Stimulated activated naive B cell treated with anti-CD40 and anti-IgM and Interleukin-4, amounts not matched to agents 10 μg/mL and 1 μg/mL and 100 μg/mL, for 72 hours (primary cell): ENCODE data around the gene CREBZF.
"Not testable (repeated sequence)": the region's sequence is repeated elsewhere in the genome, so short reads cannot be mapped to it uniquely, and the experiment has no call there.

Experiments used
- ATAC-seq, 2 donors: fragments of 150-1000 bp; cut with Tn5 transposase; replicated peaks; 2 replicates each; pipeline ENCODE4 v1.10.0; 2021; ENCODE audit warnings: moderate library complexity in 1 of 2
- DNase-seq: peaks from one replicate; pipeline ENCODE4 v3.0.0; 2021
- H3K27ac Mint-ChIP-seq: one replicate; pipeline ENCODE4 v1.8.0; 2022; ENCODE audit warnings: mild to moderate bottlenecking, mixed read lengths
- H3K27me3 Mint-ChIP-seq, 2 donors: one replicate each; pipeline ENCODE4 v1.8.0; 2022; ENCODE audit warnings: mixed read lengths in 2 of 2
- H3K36me3 Mint-ChIP-seq, 2 donors: one replicate each; pipeline ENCODE4 v1.8.0; 2022; ENCODE audit warnings: mixed read lengths in 2 of 2, mild to moderate bottlenecking in 1 of 2
- H3K4me1 Mint-ChIP-seq, 2 donors: one replicate each; pipeline ENCODE4 v1.8.0; 2022; ENCODE audit warnings: mixed read lengths in 2 of 2, mild to moderate bottlenecking in 1 of 2
- H3K4me3 Mint-ChIP-seq, 2 donors: one replicate each; pipeline ENCODE4 v1.8.0; 2022; ENCODE audit warnings: mild to moderate bottlenecking in 2 of 2, mixed read lengths in 2 of 2, moderate library complexity in 1 of 2
- H3K9me3 Mint-ChIP-seq, 2 donors: one replicate each; pipeline ENCODE4 v1.8.0; 2022; ENCODE audit warnings: mixed read lengths in 2 of 2, mild to moderate bottlenecking in 1 of 2

Gene CREBZF

DNA sequence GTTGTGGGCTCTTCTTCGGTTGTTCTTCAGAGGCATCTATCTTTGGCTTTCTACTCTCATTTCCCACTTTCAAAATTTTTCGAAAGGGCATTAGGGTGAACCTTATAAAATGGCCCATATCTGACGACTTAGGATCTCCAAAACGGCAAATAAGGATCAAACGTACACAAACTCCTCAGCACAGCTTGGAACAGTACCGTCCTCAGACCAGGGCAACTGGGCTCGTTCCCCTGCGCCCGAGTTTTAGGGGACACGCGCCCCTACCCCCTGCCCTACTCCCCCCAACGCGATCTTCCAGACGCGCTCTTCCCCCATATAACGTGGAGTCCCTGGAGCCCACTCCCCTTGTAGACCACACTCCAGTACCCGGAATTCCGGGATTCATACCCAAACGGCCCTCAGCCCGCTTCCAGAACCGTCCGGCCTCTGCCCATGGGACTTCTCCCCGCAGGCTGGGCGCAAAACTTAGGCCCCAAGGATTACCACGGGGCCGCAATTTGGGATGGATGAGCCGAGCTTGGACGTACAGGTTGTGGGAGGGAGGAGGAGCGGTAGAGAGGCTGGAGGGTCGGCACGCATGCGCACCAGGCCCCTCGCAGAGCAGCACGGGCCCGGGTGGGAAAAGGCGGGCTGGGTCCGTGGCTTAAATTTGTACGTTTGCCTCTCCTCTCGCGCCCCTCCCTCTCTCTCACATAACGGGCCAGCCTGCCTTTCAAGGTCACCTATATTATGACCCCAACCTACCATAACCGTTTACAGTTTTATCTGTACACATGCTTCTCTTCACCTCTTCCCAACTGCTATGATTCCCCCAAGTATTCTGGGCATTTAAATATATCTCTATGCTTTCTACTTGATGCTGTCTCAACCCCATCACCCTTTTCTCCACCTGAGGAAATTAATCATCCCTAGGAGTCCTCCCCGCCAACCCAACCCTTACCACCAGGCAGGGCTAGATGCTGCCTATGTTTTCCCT, 17.7 kb upstream of the CREBZF start:
- Mint-ChIP-seq H3K27ac (peak overlapping the region; percentile 98), H3K36me3 (peaks cover 0 to 5% of the 10 kb centered on the region in 2 donors), H3K27me3 (no peaks in the 10 kb centered on the region), H3K4me1 (peaks cover 6% of the 10 kb centered on the region in 2 donors), H3K4me3 (peak overlapping the region; percentile 77 to 94), H3K9me3 (no peaks in the 10 kb centered on the region)
- ATAC-seq (peak; percentile 86 to 92), DNase-seq (peak; percentile 58)

DNA sequence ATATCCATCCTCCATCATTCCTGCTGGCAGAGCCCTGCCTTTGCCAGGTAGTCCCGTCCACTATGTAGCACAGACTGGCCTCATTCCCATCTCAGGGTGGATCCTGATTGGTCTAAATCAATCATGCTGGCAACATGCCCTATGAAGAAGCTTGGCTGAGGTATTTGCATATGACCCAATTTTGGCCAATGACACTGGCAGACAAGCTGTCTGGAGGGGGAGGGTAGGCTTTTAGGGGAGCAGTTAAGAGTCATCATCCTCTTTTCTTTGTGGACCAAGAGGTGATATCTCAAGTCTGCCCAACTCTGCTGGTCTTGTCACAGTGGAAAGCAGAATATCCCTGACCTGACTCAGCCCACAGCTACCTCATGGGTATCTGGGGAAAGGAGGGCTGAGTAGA, 16.0 kb upstream of the CREBZF start:
- no peaks in the 10 kb centered on the region for H3K9me3 Mint-ChIP-seq
- no peak overlapping the region for H3K4me3 Mint-ChIP-seq
- H3K4me1 Mint-ChIP-seq, result peaks cover 6% of the 10 kb centered on the region in 2 donors
- DNase-seq, result no peak
- peaks cover 0 to 5% of the 10 kb centered on the region in 2 donors for H3K36me3 Mint-ChIP-seq
- H3K27me3 Mint-ChIP-seq, result no peaks in the 10 kb centered on the region
- no peak overlapping the region for H3K27ac Mint-ChIP-seq
- ATAC-seq, result no peak

DNA sequence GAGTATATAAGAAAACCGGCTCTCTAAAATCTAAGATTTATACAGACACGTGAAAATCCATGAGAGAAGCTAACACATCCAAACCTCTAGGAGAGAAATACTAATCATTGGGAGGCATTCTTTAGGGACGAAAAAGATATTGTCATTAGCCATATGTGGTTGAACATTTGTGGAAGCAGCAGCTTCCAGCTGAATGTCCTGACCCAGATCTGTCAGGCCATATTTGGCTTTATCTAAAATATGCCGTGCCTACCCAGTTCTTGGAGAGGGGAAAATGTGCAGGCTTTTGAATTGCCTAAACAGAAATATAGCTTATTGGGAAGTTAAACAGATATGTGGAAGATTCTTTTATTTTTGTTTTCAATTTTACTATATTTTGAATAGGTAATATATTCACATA, 14.6 kb upstream of the CREBZF start:
- peaks cover 2 to 4% of the 10 kb centered on the region in 2 donors for H3K9me3 Mint-ChIP-seq
- H3K27ac Mint-ChIP-seq, result no peak overlapping the region
- ATAC-seq (no peak), DNase-seq (no peak)
- H3K36me3 Mint-ChIP-seq, result peaks cover 0 to 8% of the 10 kb centered on the region in 2 donors
- H3K4me3 Mint-ChIP-seq, result no peak overlapping the region
- H3K27me3 Mint-ChIP-seq, result peaks cover 0 to 6% of the 10 kb centered on the region in 2 donors
- H3K4me1 Mint-ChIP-seq, result peaks cover 6% of the 10 kb centered on the region in 2 donors

DNA sequence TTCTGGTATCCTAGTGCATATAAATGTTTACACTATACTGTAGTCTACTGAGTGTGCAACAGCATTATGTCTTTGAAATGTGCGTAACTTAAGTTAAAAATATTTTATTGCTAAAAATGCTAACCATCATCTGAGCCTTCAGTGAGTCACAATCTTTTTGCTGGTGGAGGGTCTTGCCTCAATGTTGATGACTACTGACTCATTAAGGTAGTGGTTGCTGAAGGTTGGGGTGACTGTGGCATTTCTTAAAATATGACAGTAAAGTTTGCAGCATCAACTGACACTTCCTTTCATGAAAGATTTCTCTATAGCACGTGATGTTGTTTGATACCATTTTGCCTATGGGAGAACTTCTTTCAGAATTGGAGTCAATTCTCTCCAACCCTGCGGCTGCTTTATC, 8.5 kb upstream of the CREBZF start:
- no peak for ATAC-seq

DNA sequence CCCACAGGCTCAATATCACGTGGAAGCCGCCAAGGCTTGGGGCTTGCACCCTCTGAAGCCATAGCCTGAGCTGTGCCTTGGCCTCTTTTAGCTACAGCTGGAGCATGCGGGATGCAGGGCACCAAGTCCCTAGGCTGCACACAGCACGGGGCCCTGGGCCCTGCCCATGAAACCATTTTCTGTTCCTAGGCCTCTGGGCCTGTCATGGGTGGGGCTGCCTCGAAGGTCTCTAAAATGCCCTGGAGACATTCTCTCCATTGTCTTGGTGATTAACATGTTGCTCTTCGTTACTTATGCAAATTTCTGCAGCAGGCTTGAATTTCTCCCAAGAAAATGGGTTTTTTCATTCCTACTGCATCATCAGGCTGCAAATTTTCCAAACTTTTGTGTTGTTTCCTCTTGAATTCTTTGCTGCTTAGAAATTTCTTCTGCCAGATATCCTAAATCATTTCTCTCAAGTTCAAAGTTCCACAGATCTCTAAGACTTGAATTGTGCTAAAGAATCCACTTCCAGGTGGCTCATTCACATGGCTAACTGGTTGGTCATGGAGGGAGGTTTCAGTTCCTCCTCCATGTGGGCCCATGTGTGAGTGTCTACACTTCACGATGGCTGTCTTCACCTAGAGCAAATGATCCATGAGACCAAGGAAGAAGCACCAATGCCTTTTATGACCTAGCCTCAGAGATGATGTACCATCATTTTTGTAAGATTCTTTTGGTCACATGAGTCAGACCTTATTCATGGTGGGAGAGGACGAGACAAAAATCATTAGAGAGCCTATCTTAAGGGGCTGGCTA, 7.4 kb upstream of the CREBZF start:
- Mint-ChIP-seq H3K27me3 (peaks cover 17 to 21% of the 10 kb centered on the region in 2 donors), H3K4me3 (no peak overlapping the region), H3K36me3 (peaks cover 0 to 4% of the 10 kb centered on the region in 2 donors), H3K4me1 (no peaks in the 10 kb centered on the region), H3K9me3 (peaks cover 3 to 7% of the 10 kb centered on the region in 2 donors), H3K27ac (no peak overlapping the region)
- ATAC-seq, result peak in 1 of 2 donors; percentile 34
- no peak for DNase-seq

More for the DNA sequence above, 8.5 kb upstream of the CREBZF start:
- Mint-ChIP-seq H3K9me3 (peaks cover 3 to 7% of the 10 kb centered on the region in 2 donors), H3K36me3 (peaks cover 0 to 4% of the 10 kb centered on the region in 2 donors), H3K4me1 (no peaks in the 10 kb centered on the region), H3K27ac (no peak overlapping the region), H3K27me3 (peaks cover 17 to 21% of the 10 kb centered on the region in 2 donors), H3K4me3 (no peak overlapping the region)
- DNase-seq, result no peak

- ATAC-seq, H3K4me1 Mint-ChIP-seq: not testable (repeated sequence)
These were observed 6.2 kb upstream of the CREBZF start for GRCh38 chr11:85670949-85671663.

GRCh38 chr11:85668157-85668556, 3.2 kb upstream of the CREBZF start:
- Mint-ChIP-seq H3K27me3 (peaks cover 10 to 12% of the 10 kb centered on the region in 2 donors), H3K9me3 (peaks cover 0 to 3% of the 10 kb centered on the region in 2 donors), H3K4me1 (peaks cover 5 to 16% of the 10 kb centered on the region in 2 donors), H3K36me3 (peaks cover 9 to 15% of the 10 kb centered on the region in 2 donors), H3K4me3 (no peak overlapping the region), H3K27ac (no peak overlapping the region)
- ATAC-seq, result no peak
- DNase-seq, result no peak

More at GRCh38 chr11:85670949-85671663, 6.2 kb upstream of the CREBZF start:
- not testable (repeated sequence) for H3K36me3 Mint-ChIP-seq, H3K4me3 Mint-ChIP-seq, H3K9me3 Mint-ChIP-seq, DNase-seq, H3K27ac Mint-ChIP-seq
- H3K27me3 Mint-ChIP-seq, result peaks cover 17 to 21% of the 10 kb centered on the region in 2 donors

DNA sequence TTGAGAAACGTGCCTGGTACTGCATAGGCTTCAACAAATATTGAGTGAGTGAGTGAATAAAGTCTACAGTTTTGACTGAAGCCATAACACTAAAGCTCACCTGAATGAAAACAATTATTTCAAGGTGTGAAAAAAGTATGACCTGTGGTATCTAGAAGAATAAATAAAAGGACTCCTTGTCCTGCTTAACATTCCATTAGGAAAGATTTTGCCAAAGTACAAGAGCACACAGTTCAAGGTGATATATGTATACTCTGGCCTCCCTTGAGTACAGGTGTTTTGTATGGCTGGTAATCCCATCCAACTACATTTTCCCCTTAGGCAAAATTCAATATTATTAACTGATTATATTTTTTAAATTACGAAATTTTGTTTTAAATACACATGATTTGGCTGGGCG, 1.8 kb upstream of the CREBZF start:
- Mint-ChIP-seq H3K4me1 (peaks cover 9 to 21% of the 10 kb centered on the region in 2 donors), H3K9me3 (peaks cover 0 to 3% of the 10 kb centered on the region in 2 donors), H3K36me3 (peaks cover 14 to 19% of the 10 kb centered on the region in 2 donors), H3K27ac (no peak overlapping the region), H3K4me3 (no peak overlapping the region), H3K27me3 (peaks cover 8 to 12% of the 10 kb centered on the region in 2 donors)
- DNase-seq (no peak), ATAC-seq (no peak)

DNA sequence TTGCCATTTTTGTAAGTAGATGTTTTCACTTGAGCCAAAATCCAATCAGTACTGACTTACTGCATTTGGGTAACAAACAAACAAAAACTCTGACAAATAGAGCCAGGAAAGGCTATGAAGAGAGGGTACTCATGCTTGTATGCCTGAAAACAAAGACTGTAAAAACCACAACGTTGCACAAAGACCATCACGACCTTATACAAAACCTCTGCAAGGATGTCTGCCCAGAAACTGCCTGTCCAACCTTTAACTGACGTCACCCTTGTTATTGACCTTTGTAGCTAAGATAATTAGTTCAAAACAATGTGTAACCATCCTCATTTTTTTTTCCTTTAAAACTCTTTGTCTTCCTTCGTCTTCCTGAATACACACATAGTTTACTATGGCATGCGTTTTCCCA, 804 bp upstream of the CREBZF start:
- H3K27ac Mint-ChIP-seq, result peak overlapping the region; percentile 98
- H3K9me3 Mint-ChIP-seq, result peaks cover 0 to under 1% of the 10 kb centered on the region in 2 donors
- no peak for ATAC-seq
- peak overlapping the region in 1 of 2 donors; percentile 25 for H3K4me3 Mint-ChIP-seq
- H3K36me3 Mint-ChIP-seq, result peaks cover 17 to 20% of the 10 kb centered on the region in 2 donors
- H3K27me3 Mint-ChIP-seq, result peaks cover 0 to 4% of the 10 kb centered on the region in 2 donors
- DNase-seq, result no peak
- peaks cover 11 to 29% of the 10 kb centered on the region in 2 donors for H3K4me1 Mint-ChIP-seq

GRCh38 chr11:85663753-85664614, 945 bp downstream of the CREBZF start:
- peak overlapping the region; percentile 100 for H3K4me3 Mint-ChIP-seq
- DNase-seq (peak; percentile 79), ATAC-seq (peak; percentile 74 to 77)
- no peaks in the 10 kb centered on the region for H3K27me3 Mint-ChIP-seq
- peak overlapping the region; percentile 98 for H3K27ac Mint-ChIP-seq
- peaks cover 17 to 41% of the 10 kb centered on the region in 2 donors for H3K4me1 Mint-ChIP-seq
- peaks cover 23 to 33% of the 10 kb centered on the region in 2 donors for H3K36me3 Mint-ChIP-seq
- no peaks in the 10 kb centered on the region for H3K9me3 Mint-ChIP-seq

DNA sequence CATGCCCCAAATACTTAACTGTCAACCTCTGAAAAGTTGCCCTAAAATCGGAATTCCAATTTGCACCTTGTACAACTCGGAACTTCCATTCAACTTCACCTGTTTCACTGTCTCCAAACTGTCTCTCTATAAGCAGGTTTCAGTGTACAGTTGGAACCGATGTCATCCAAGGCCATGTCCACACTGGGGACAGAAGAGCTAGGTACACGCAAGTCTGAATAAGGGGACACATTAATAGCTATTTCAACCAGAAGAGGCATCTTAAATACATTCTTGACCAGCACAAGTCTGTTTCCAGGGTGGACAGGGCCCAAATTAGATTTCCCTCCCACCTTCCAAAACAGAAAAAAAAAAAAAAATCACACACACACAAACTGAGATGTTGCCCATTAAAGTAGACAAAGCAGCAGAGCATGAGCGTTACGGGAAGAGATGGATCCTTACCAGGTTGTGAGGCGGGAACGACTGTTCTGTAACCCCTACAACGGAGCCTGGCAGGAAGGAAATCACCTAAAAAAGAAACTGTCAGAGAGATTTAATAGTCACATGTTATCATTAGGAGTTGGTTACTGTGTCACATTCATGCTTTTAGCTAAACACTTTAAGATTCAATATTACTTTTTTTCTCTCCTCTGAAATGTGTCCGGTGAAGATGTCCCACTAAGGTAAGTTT, 1.7 kb downstream of the CREBZF start:
- no peaks in the 10 kb centered on the region for H3K9me3 Mint-ChIP-seq

GRCh38 chr11:85661972-85662664, 2.8 kb downstream of the CREBZF start:
- Mint-ChIP-seq H3K9me3 (no peaks in the 10 kb centered on the region), H3K4me1 (peaks cover 17 to 43% of the 10 kb centered on the region in 2 donors), H3K27me3 (no peaks in the 10 kb centered on the region), H3K4me3 (peak overlapping the region; percentile 35 to 62), H3K27ac (no peak overlapping the region), H3K36me3 (peaks cover 25 to 34% of the 10 kb centered on the region in 2 donors)
- no peak for DNase-seq
- no peak for ATAC-seq

More for the DNA sequence above, 1.7 kb downstream of the CREBZF start:
- peak overlapping the region; percentile 98 for H3K27ac Mint-ChIP-seq
- H3K4me3 Mint-ChIP-seq, result peak overlapping the region; percentile 100
- H3K27me3 Mint-ChIP-seq, result no peaks in the 10 kb centered on the region
- no peak for ATAC-seq
- H3K36me3 Mint-ChIP-seq, result peaks cover 23 to 33% of the 10 kb centered on the region in 2 donors
- DNase-seq, result no peak
- peaks cover 17 to 41% of the 10 kb centered on the region in 2 donors for H3K4me1 Mint-ChIP-seq
